ENCODE results near the gene SLC39A8.
"Not testable (repeated sequence)": the region's sequence is repeated elsewhere in the genome, so short reads cannot be mapped to it uniquely, and the experiment has no call there.

The SLC39A8 gene

GRCh38 chr4:102259081-102259480, 86.2 kb downstream of the SLC39A8 start:
- H3K27me3 Mint-ChIP-seq = no peaks in the 10 kb centered on the region
- H3K4me3 Mint-ChIP-seq = no peak overlapping the region
- CTCF ChIA-PET = interaction anchor here (0.7 kb wide), 1 partner anchor 87 kb away, joined by 3 read pairs; no protein-coding TSS in a partner anchor
- no peak for DNase-seq
- H3K4me1 Mint-ChIP-seq = peaks cover 10% of the 10 kb centered on the region
- H3K36me3 Mint-ChIP-seq = peaks cover 10% of the 10 kb centered on the region
- no peaks in the 10 kb centered on the region for H3K9me3 Mint-ChIP-seq
- no peak overlapping the region for H3K27ac Mint-ChIP-seq

- CTCF ChIA-PET = interaction anchor here (0.6 kb wide), 1 partner anchor 53 kb away, joined by 3 read pairs; no protein-coding TSS in a partner anchor
- Mint-ChIP-seq H3K4me1 (no peaks in the 10 kb centered on the region), H3K4me3 (no peak overlapping the region), H3K36me3 (no peaks in the 10 kb centered on the region), H3K27ac (no peak overlapping the region), H3K27me3 (no peaks in the 10 kb centered on the region), H3K9me3 (no peaks in the 10 kb centered on the region)
- DNase-seq = no peak
Observed at GRCh38 chr4:102256321-102256720, 89.0 kb downstream of the SLC39A8 start.

- H3K27ac Mint-ChIP-seq = no peak overlapping the region
- H3K4me1 Mint-ChIP-seq = no peaks in the 10 kb centered on the region
- H3K4me3 Mint-ChIP-seq = no peak overlapping the region
- CTCF ChIA-PET = no interaction called here
- no peak for DNase-seq
- no peaks in the 10 kb centered on the region for H3K9me3 Mint-ChIP-seq
- no peaks in the 10 kb centered on the region for H3K27me3 Mint-ChIP-seq
- no peaks in the 10 kb centered on the region for H3K36me3 Mint-ChIP-seq
Observed at GRCh38 chr4:102253860-102254259, 91.4 kb downstream of the SLC39A8 start.

- no peaks in the 10 kb centered on the region for H3K9me3 Mint-ChIP-seq
- CTCF ChIA-PET = no interaction called here
- H3K36me3 Mint-ChIP-seq = no peaks in the 10 kb centered on the region
- no peaks in the 10 kb centered on the region for H3K4me1 Mint-ChIP-seq
- no peak overlapping the region for H3K4me3 Mint-ChIP-seq
- H3K27ac Mint-ChIP-seq = no peak overlapping the region
- no peaks in the 10 kb centered on the region for H3K27me3 Mint-ChIP-seq
- DNase-seq = no peak
Observed at GRCh38 chr4:102252171-102252570, 93.1 kb downstream of the SLC39A8 start.

- Mint-ChIP-seq H3K4me3 (no peak overlapping the region), H3K36me3 (no peaks in the 10 kb centered on the region), H3K27ac (peak overlapping the region; percentile 37), H3K27me3 (no peaks in the 10 kb centered on the region), H3K9me3 (no peaks in the 10 kb centered on the region), H3K4me1 (no peaks in the 10 kb centered on the region)
- CTCF ChIA-PET = no interaction called here
- no peak for DNase-seq
Observed at GRCh38 chr4:102250341-102250740, 94.9 kb downstream of the SLC39A8 start.

- CTCF ChIA-PET = interaction anchor here (1.1 kb wide), 2 partner anchors 10 to 11 kb away, joined by 3 read pairs; no protein-coding TSS in a partner anchor
- Mint-ChIP-seq H3K36me3 (no peaks in the 10 kb centered on the region), H3K9me3 (no peaks in the 10 kb centered on the region), H3K4me3 (no peak overlapping the region), H3K27me3 (no peaks in the 10 kb centered on the region), H3K4me1 (no peaks in the 10 kb centered on the region), H3K27ac (no peak overlapping the region)
- DNase-seq = no peak
Observed at GRCh38 chr4:102247041-102247440, 98.2 kb downstream of the SLC39A8 start.

- Mint-ChIP-seq H3K4me3 (no peak overlapping the region), H3K9me3 (no peaks in the 10 kb centered on the region), H3K27me3 (no peaks in the 10 kb centered on the region), H3K36me3 (no peaks in the 10 kb centered on the region), H3K27ac (no peak overlapping the region), H3K4me1 (no peaks in the 10 kb centered on the region)
- CTCF ChIA-PET = interaction anchor here (1.1 kb wide), 1 partner anchor 12 kb away, joined by 3 read pairs; no protein-coding TSS in a partner anchor
- no peak for DNase-seq
Observed at GRCh38 chr4:102246416-102246815, 98.9 kb downstream of the SLC39A8 start.

- H3K4me1 Mint-ChIP-seq = no peaks in the 10 kb centered on the region
- CTCF ChIA-PET = no interaction called here
- no peak overlapping the region for H3K27ac Mint-ChIP-seq
- H3K9me3 Mint-ChIP-seq = no peaks in the 10 kb centered on the region
- no peak for DNase-seq
- no peaks in the 10 kb centered on the region for H3K36me3 Mint-ChIP-seq
- H3K27me3 Mint-ChIP-seq = no peaks in the 10 kb centered on the region
- no peak overlapping the region for H3K4me3 Mint-ChIP-seq
Observed at GRCh38 chr4:102244878-102245535, 100.3 kb downstream of the SLC39A8 start.

GRCh38 chr4:102243296-102243695, 102.0 kb downstream of the SLC39A8 start:
- DNase-seq, H3K4me1 Mint-ChIP-seq, H3K27me3 Mint-ChIP-seq, H3K4me3 Mint-ChIP-seq, H3K27ac Mint-ChIP-seq, H3K36me3 Mint-ChIP-seq, CTCF ChIA-PET, H3K9me3 Mint-ChIP-seq: not testable (repeated sequence)

- Mint-ChIP-seq H3K4me1 (no peaks in the 10 kb centered on the region), H3K4me3 (no peak overlapping the region), H3K36me3 (no peaks in the 10 kb centered on the region), H3K9me3 (peaks cover 5% of the 10 kb centered on the region), H3K27ac (no peak overlapping the region), H3K27me3 (no peaks in the 10 kb centered on the region)
- CTCF ChIA-PET = no interaction called here
- no peak for DNase-seq
Observed at GRCh38 chr4:102234243-102234838, 110.9 kb downstream of the SLC39A8 start.

- peaks cover 3% of the 10 kb centered on the region for H3K9me3 Mint-ChIP-seq
- H3K4me1 Mint-ChIP-seq = no peaks in the 10 kb centered on the region
- no peak for DNase-seq
- H3K36me3 Mint-ChIP-seq = no peaks in the 10 kb centered on the region
- H3K27me3 Mint-ChIP-seq = no peaks in the 10 kb centered on the region
- CTCF ChIA-PET = no interaction called here
- H3K4me3 Mint-ChIP-seq = no peak overlapping the region
- no peak overlapping the region for H3K27ac Mint-ChIP-seq
Observed at GRCh38 chr4:102230194-102230593, 115.1 kb downstream of the SLC39A8 start.

GRCh38 chr4:102227388-102227787, 117.9 kb downstream of the SLC39A8 start:
- no peaks in the 10 kb centered on the region for H3K4me1 Mint-ChIP-seq
- H3K4me3 Mint-ChIP-seq = no peak overlapping the region
- H3K27ac Mint-ChIP-seq = no peak overlapping the region
- no peaks in the 10 kb centered on the region for H3K36me3 Mint-ChIP-seq
- no peaks in the 10 kb centered on the region for H3K27me3 Mint-ChIP-seq
- CTCF ChIA-PET = no interaction called here
- peaks cover 1% of the 10 kb centered on the region for H3K9me3 Mint-ChIP-seq
- DNase-seq = no peak

GRCh38 chr4:102223461-102223860, 121.8 kb downstream of the SLC39A8 start:
- no peak overlapping the region for H3K27ac Mint-ChIP-seq
- H3K36me3 Mint-ChIP-seq = no peaks in the 10 kb centered on the region
- CTCF ChIA-PET = no interaction called here
- no peak for DNase-seq
- H3K27me3 Mint-ChIP-seq = no peaks in the 10 kb centered on the region
- H3K9me3 Mint-ChIP-seq = peaks cover 1% of the 10 kb centered on the region
- H3K4me1 Mint-ChIP-seq = no peaks in the 10 kb centered on the region
- no peak overlapping the region for H3K4me3 Mint-ChIP-seq

GRCh38 chr4:102222838-102223409, 122.4 kb downstream of the SLC39A8 start:
- CTCF ChIA-PET = no interaction called here
- Mint-ChIP-seq H3K4me1 (no peaks in the 10 kb centered on the region), H3K36me3 (no peaks in the 10 kb centered on the region), H3K9me3 (peaks cover 1% of the 10 kb centered on the region), H3K4me3 (no peak overlapping the region), H3K27ac (no peak overlapping the region), H3K27me3 (no peaks in the 10 kb centered on the region)
- no peak for DNase-seq

- Mint-ChIP-seq H3K27ac (no peak overlapping the region), H3K27me3 (peaks cover 4% of the 10 kb centered on the region), H3K4me3 (no peak overlapping the region), H3K4me1 (no peaks in the 10 kb centered on the region), H3K9me3 (no peaks in the 10 kb centered on the region), H3K36me3 (no peaks in the 10 kb centered on the region)
- CTCF ChIA-PET = no interaction called here
- DNase-seq = no peak
Observed at GRCh38 chr4:102219129-102219528, 126.2 kb downstream of the SLC39A8 start.
